ENCODE data around the gene TTLL4.

The TTLL4 gene

GRCh38 chr2:218792433-218792832, 81.8 kb downstream of the TTLL4 start:
- DNase-seq = no peak

GRCh38 chr2:218796691-218797090, 86.1 kb downstream of the TTLL4 start:
- DNase-seq = no peak

GRCh38 chr2:218798767-218799504, 88.3 kb downstream of the TTLL4 start:
- DNase-seq = no peak

DNA sequence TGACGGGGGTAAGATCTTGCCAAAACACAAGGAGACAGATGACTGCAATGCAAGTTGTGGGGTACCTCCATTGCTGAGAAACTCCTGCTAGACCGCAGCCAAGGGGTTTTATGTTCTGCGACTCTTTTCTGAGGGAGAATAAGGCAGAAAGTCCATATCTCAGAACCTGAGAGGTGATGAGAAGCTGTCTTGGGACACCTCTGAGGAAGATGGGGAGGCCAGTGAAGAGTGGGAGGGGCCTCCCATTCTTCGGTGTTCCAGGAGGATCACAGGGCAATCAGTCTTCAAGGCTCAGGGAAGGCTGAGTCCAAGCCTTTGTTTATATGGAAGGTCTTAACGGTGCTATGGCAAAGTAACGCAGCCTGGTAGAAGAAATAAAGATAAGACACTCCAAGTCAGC, 89.4 kb downstream of the TTLL4 start:
- DNase-seq = no peak

DNA sequence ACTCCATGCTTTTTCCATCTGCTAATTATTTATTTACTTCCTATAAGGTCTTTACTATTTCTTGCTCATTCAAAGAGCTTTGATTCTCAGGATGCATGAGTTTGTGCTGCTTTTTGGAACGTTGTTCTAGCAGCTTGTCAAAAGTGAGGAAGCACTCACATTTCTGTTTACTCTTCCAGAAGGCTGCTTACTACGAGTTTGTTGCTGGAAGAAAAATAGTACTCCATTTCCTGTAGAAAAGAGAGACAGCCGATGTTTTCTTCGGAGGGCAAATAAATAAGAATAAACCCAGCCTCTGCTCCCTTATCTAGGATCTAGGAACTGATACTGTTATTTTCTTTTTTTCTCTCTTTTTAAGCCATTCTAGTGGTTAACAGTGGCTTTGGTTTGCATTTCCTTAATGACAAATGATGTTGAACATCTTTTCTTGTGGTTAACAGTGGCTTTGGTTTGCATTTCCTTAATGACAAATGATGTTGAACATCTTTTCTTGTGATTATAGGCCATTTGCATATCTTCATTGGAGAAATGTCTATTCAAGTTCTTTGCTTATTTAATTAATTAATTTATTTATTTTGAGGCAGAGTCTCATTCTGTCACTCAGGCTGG, 91.9 kb downstream of the TTLL4 start:
- DNase-seq = no peak

GRCh38 chr2:218804817-218805216, 94.2 kb downstream of the TTLL4 start:
- no peak for DNase-seq
